NCI-H2227 (cell line): ENCODE results near the gene PACRG.

Source experiments
- DNase-seq: peaks from one replicate; lab custom pipeline; 2025; ENCODE audit not compliant: unreplicated experiment; lab: John Stamatoyannopoulos, UW

PACRG gene

GRCh38 chr6:163192591-163192990 lies 464.8 kb downstream of the PACRG start:
- no peak for DNase-seq

- DNase-seq: no peak
These were observed 465.6 kb downstream of the PACRG start for GRCh38 chr6:163193326-163193725.

- no peak for DNase-seq
These were observed 468.2 kb downstream of the PACRG start for GRCh38 chr6:163195721-163196691.

- no peak for DNase-seq
These were observed 470.1 kb downstream of the PACRG start for GRCh38 chr6:163197839-163198238.

- no peak for DNase-seq
These were observed 470.6 kb downstream of the PACRG start for GRCh38 chr6:163198396-163198795.

- DNase-seq: no peak
These were observed 471.6 kb downstream of the PACRG start for GRCh38 chr6:163199371-163199770.

- no peak for DNase-seq
These were observed 472.5 kb downstream of the PACRG start for GRCh38 chr6:163200289-163200688.

GRCh38 chr6:163200694-163201093 lies 472.9 kb downstream of the PACRG start:
- DNase-seq: no peak

- no peak for DNase-seq
These were observed 474.1 kb downstream of the PACRG start for GRCh38 chr6:163201855-163202254.

GRCh38 chr6:163206196-163206595 lies 478.4 kb downstream of the PACRG start:
- no peak for DNase-seq

- no peak for DNase-seq
These were observed 479.9 kb downstream of the PACRG start for GRCh38 chr6:163207431-163208383.

- no peak for DNase-seq
These were observed 481.2 kb downstream of the PACRG start for GRCh38 chr6:163209005-163209404.

- no peak for DNase-seq
These were observed 484.3 kb downstream of the PACRG start for GRCh38 chr6:163212123-163212522.

- DNase-seq: no peak
These were observed 486.5 kb downstream of the PACRG start for GRCh38 chr6:163214259-163214658.

- DNase-seq: no peak
These were observed 490.7 kb downstream of the PACRG start for GRCh38 chr6:163218361-163218894.

GRCh38 chr6:163226181-163226835 lies 498.5 kb downstream of the PACRG start:
- DNase-seq: no peak

GRCh38 chr6:163226836-163227485 lies 499.2 kb downstream of the PACRG start:
- DNase-seq: no peak

GRCh38 chr6:163228041-163228440 lies 500.3 kb downstream of the PACRG start:
- DNase-seq: no peak

GRCh38 chr6:163229050-163229449 lies 501.3 kb downstream of the PACRG start:
- DNase-seq: no peak

GRCh38 chr6:163230901-163231300 lies 503.1 kb downstream of the PACRG start:
- DNase-seq: no peak
